Neutrophil (primary cell): ENCODE results near the gene TMEM214.

Experiments used
- H3K27ac ChIP-seq: fragments of 200-600 bp; sonication (generic); 2 replicates; pipeline ENCODE4 v1.5.1; 2016; ENCODE audit warnings: mild to moderate bottlenecking, moderate library complexity
- H3K27me3 ChIP-seq: fragments of 200-600 bp; sonication (generic); 2 replicates; pipeline ENCODE4 v1.6.0; 2016; ENCODE audit warnings: mild to moderate bottlenecking
- H3K36me3 ChIP-seq: fragments of 200-600 bp; sonication (generic); 2 replicates; pipeline ENCODE4 v1.5.1; 2017
- H3K4me1 ChIP-seq, 2 experiments: fragments of 200-600 bp in 1 of 2; sonication (generic) in 1 of 2; 1 replicate in 1 of 2; 2 replicates in 1 of 2; pipeline versions ENCODE4 v1.5.1 to v1.6.1; 2013 to 2016; ENCODE audit warnings: low read depth in 1 of 2, low read length in 1 of 2, mild to moderate bottlenecking in 1 of 2, moderate library complexity in 1 of 2; ENCODE audit not compliant: control insufficient read depth in 1 of 2, insufficient read depth in 1 of 2
- H3K4me3 ChIP-seq, 2 experiments: fragments of 200-600 bp in 1 of 2; sonication (generic) in 1 of 2; 1 replicate in 1 of 2; 2 replicates in 1 of 2; pipeline ENCODE4 v1.5.1; 2013 to 2016; ENCODE audit warnings: low read depth in 1 of 2, low read length in 1 of 2, mild to moderate bottlenecking in 1 of 2, moderate library complexity in 1 of 2
- H3K9me3 ChIP-seq: fragments of 200-600 bp; sonication (generic); 2 replicates; pipeline ENCODE4 v1.5.1; 2016
- TF ChIP-seq, protein P1 (sequence below): fragments of 200-600 bp; sonication (generic); IDR thresholded peaks from 2 replicates; pipeline ENCODE4 v1.5.1; 2016; ENCODE audit warnings: antibody characterized with exemption

Gene TMEM214

DNA sequence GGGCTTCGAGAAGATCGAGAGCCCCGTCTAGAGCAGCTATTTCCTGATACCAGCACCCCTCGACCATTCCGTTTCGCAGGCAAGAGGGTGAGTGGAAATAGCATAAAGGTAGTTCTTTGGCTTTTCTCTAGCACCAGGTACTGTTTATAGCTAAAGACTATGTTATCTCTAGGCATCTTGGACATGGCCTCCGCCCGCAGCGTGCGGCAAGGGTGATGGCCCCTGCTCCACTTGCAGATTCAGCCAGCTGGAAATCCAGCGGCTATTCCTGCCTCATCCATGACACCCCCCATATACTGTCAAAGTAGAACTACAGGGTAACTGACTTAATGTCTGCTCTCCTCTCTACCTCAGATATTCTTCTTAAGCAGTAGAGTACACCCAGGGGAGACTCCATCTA lies 22.0 kb downstream of the TMEM214 start:
- TF ChIP-seq, protein P1, sequence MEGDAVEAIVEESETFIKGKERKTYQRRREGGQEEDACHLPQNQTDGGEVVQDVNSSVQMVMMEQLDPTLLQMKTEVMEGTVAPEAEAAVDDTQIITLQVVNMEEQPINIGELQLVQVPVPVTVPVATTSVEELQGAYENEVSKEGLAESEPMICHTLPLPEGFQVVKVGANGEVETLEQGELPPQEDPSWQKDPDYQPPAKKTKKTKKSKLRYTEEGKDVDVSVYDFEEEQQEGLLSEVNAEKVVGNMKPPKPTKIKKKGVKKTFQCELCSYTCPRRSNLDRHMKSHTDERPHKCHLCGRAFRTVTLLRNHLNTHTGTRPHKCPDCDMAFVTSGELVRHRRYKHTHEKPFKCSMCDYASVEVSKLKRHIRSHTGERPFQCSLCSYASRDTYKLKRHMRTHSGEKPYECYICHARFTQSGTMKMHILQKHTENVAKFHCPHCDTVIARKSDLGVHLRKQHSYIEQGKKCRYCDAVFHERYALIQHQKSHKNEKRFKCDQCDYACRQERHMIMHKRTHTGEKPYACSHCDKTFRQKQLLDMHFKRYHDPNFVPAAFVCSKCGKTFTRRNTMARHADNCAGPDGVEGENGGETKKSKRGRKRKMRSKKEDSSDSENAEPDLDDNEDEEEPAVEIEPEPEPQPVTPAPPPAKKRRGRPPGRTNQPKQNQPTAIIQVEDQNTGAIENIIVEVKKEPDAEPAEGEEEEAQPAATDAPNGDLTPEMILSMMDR, result no peak
- peaks cover 4% of the 10 kb centered on the region for H3K27me3 ChIP-seq
- H3K4me3 ChIP-seq, result no peak overlapping the region
- peaks cover 19 to 23% of the 10 kb centered on the region in 2 experiments for H3K4me1 ChIP-seq
- no peak overlapping the region for H3K27ac ChIP-seq
- peaks cover 52% of the 10 kb centered on the region for H3K36me3 ChIP-seq
- no peaks in the 10 kb centered on the region for H3K9me3 ChIP-seq

GRCh38 chr2:27057184-27057583 lies 24.4 kb downstream of the TMEM214 start:
- Histone ChIP-seq H3K27ac (no peak overlapping the region), H3K4me1 (peaks cover under 1 to 2% of the 10 kb centered on the region in 2 experiments), H3K36me3 (peaks cover 59% of the 10 kb centered on the region), H3K27me3 (no peaks in the 10 kb centered on the region), H3K4me3 (no peak overlapping the region), H3K9me3 (no peaks in the 10 kb centered on the region)
- TF ChIP-seq, protein P1, result no peak

- Histone ChIP-seq H3K4me3 (no peak overlapping the region), H3K4me1 (no peaks in the 10 kb centered on the region), H3K27me3 (no peaks in the 10 kb centered on the region), H3K27ac (no peak overlapping the region), H3K36me3 (peaks cover 69% of the 10 kb centered on the region), H3K9me3 (no peaks in the 10 kb centered on the region)
- TF ChIP-seq, protein P1, result no peak
Observed at GRCh38 chr2:27058210-27058609, 25.4 kb downstream of the TMEM214 start.

- H3K36me3 ChIP-seq, result peaks cover 65% of the 10 kb centered on the region
- H3K27me3 ChIP-seq, result no peaks in the 10 kb centered on the region
- no peak overlapping the region for H3K27ac ChIP-seq
- no peaks in the 10 kb centered on the region for H3K4me1 ChIP-seq
- H3K9me3 ChIP-seq, result no peaks in the 10 kb centered on the region
- no peak overlapping the region for H3K4me3 ChIP-seq
- TF ChIP-seq, protein P1, result no peak
Observed at GRCh38 chr2:27059141-27059820, 26.5 kb downstream of the TMEM214 start.

- TF ChIP-seq, protein P1, result no peak
Observed at GRCh38 chr2:27060323-27060722, 27.6 kb downstream of the TMEM214 start.

More at GRCh38 chr2:27060323-27060722, 27.6 kb downstream of the TMEM214 start:
- H3K4me1 ChIP-seq, result no peaks in the 10 kb centered on the region
- no peaks in the 10 kb centered on the region for H3K27me3 ChIP-seq
- no peaks in the 10 kb centered on the region for H3K9me3 ChIP-seq
- H3K36me3 ChIP-seq, result peaks cover 61% of the 10 kb centered on the region
- H3K27ac ChIP-seq, result no peak overlapping the region
- no peak overlapping the region for H3K4me3 ChIP-seq
